GM06990 (cell line): ENCODE results near the gene PRX.
"Not testable (repeated sequence)": the region's sequence is repeated elsewhere in the genome, so short reads cannot be mapped to it uniquely, and the experiment has no call there.

Experiments
- DNase-seq: peaks from one replicate; pipeline ENCODE4 v3.0.0-alpha.2; 2011; ENCODE audit not compliant: insufficient read length; ENCODE audit errors: extremely low read depth
- H3K27me3 ChIP-seq: replicated peaks from 2 replicates; pipeline ENCODE4 v1.6.0; 2011; ENCODE audit warnings: low read length; ENCODE audit not compliant: control insufficient read depth, insufficient read depth
- H3K36me3 ChIP-seq: 2 replicates; pipeline ENCODE4 v1.5.1; 2011; ENCODE audit warnings: low read length; ENCODE audit not compliant: control insufficient read depth, insufficient read depth
- H3K4me3 ChIP-seq: replicated peaks from 2 replicates; pipeline ENCODE4 v1.5.1; 2011; ENCODE audit warnings: low read depth, mild to moderate bottlenecking, control low read depth, low read length
- CTCF ChIP-seq: IDR thresholded peaks from 2 replicates; pipeline ENCODE4 v1.5.1; 2011; ENCODE audit warnings: low read length, control low read depth, mild to moderate bottlenecking, inconsistent platforms; ENCODE audit not compliant: insufficient read depth, poor library complexity, severe bottlenecking

Gene PRX

GRCh38 chr19:40371802-40372122 lies 41.4 kb downstream of the PRX start:
- Histone ChIP-seq H3K4me3 (no peak overlapping the region), H3K36me3 (peaks cover 10% of the 10 kb centered on the region), H3K27me3 (no peaks in the 10 kb centered on the region)
- DNase-seq, result no peak
- TF ChIP-seq CTCF, result no peak

GRCh38 chr19:40370997-40371801 lies 42.0 kb downstream of the PRX start:
- H3K4me3 ChIP-seq, result no peak overlapping the region
- no peak for DNase-seq
- TF ChIP-seq CTCF, result no peak
- H3K27me3 ChIP-seq, result no peaks in the 10 kb centered on the region
- H3K36me3 ChIP-seq, result peaks cover 13% of the 10 kb centered on the region

GRCh38 chr19:40370253-40370652 lies 42.9 kb downstream of the PRX start:
- not testable (repeated sequence) for H3K27me3 ChIP-seq, DNase-seq, H3K4me3 ChIP-seq
- H3K36me3 ChIP-seq, result peaks cover 13% of the 10 kb centered on the region

- TF ChIP-seq CTCF, result no peak
- H3K4me3 ChIP-seq, result no peak overlapping the region
- H3K36me3 ChIP-seq, result peaks cover 13% of the 10 kb centered on the region
- DNase-seq, result no peak
- H3K27me3 ChIP-seq, result no peaks in the 10 kb centered on the region
Measured at GRCh38 chr19:40369797-40370196, 43.4 kb downstream of the PRX start.

- Histone ChIP-seq H3K27me3 (no peaks in the 10 kb centered on the region), H3K4me3 (no peak overlapping the region), H3K36me3 (peaks cover 11% of the 10 kb centered on the region)
- no peak for TF ChIP-seq CTCF
- no peak for DNase-seq
Measured at GRCh38 chr19:40367577-40368434, 45.4 kb downstream of the PRX start.

GRCh38 chr19:40366697-40367561 lies 46.2 kb downstream of the PRX start:
- DNase-seq, result no peak
- Histone ChIP-seq H3K4me3 (no peak overlapping the region), H3K27me3 (no peaks in the 10 kb centered on the region), H3K36me3 (peaks cover 11% of the 10 kb centered on the region)
- no peak for TF ChIP-seq CTCF
